HG03460 (cell line): ENCODE measurements around the gene VTI1A.

Source experiments
- ATAC-seq: cut with Tn5 transposase; IDR thresholded peaks from one replicate; pipeline ENCODE4 v1.9.1; 2021; ENCODE audit not compliant: unreplicated experiment

The VTI1A gene

DNA sequence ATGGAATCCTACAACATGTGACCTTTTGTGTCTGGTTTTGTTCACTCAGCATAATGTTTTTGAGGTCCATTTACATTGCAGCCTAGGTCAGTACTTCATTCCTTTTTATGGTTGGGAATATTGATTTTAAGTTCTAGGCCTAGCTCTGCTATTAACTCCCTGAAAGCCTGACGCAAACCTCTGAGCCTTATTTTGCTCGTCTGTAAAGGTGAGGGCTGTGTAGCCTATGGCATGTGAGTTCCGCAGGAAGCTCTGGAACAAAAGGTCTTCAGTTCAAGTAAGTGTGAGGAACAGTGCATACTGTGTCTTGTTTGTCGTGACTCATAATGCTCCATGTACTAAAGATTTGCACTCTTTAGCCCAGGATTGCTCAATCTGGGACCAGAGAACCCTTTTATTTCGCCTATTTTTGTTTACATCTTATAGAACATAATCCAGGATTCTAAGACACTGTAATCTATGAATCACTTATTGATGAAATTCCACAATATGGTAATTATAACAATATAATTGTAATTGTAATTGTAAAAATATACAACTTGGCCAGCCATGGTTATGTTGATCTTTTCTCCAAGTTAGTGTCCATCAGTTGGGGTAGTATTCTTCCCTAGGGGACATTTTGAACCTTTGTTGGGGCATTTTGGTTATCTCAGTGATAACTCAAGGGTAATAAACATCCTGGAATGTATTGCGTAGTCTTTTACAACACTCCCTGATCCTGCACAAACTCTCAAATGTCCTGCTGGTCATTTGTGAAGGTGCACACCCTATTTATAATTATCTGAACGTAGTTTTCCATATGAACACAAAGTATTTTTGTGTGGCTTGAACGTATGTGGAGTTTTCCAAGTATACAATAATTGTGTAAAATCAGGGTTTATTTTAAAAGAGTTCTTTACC lies 184.7 kb downstream of the VTI1A start:
- ATAC-seq: no peak

- no peak for ATAC-seq
These were observed 187.2 kb downstream of the VTI1A start for GRCh38 chr10:112634096-112634830.

- no peak for ATAC-seq
These were observed 190.9 kb downstream of the VTI1A start for GRCh38 chr10:112637901-112638300.

DNA sequence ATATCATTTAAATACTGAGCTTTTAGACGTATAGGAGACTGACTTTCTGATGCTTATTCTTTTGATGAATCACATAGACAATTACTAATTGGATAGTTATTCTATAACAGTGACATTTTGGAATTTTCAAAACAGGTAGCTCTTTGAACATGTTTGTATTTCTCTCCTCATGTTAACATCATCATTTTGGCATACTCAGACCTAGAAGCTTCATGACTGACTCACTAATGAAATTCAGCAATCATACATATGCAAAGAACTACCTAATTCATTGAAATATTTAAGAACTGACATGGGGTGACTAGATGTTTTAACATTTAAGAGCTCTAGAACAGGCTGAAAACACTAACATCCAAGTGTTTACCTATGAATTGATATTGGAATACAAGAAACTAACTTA lies 192.3 kb downstream of the VTI1A start:
- no peak for ATAC-seq

GRCh38 chr10:112640638-112641037 lies 193.6 kb downstream of the VTI1A start:
- no peak for ATAC-seq

- ATAC-seq: no peak
These were observed 196.7 kb downstream of the VTI1A start for GRCh38 chr10:112643600-112644264.

DNA sequence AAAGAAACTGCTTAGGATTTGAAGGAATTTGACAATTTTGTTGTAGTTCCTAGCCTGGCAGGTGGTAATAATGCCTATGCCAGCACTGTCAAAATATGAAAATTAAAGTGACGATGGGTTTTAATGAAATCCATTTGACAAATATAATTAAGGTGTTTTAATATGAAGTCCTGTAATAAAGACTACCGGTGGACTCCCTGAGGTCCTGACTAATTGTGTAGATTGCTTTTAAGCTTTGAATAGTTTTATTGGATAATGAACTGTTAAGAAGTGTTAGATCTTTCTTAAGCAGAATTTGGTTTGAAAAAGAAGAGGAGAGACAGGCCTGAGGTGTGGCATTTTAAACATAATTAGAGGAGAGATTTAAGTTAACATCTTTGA lies 197.2 kb downstream of the VTI1A start:
- ATAC-seq: no peak

- no peak for ATAC-seq
These were observed 202.2 kb downstream of the VTI1A start for GRCh38 chr10:112649006-112649821.

DNA sequence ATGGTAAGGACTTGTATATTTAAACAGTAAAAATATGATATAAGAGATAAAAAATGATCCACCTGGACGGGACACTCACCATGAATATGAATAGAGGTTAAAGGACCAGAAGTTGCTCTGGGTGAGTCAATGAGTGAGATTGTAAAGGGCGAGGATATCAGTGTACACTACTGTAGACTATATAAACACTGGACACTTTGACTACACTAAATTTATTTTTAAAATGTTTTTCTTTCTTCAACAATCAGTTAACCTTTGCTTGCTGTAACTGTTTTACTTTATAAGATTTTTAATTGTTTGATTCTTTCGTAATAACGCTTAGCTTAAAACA lies 202.8 kb downstream of the VTI1A start:
- no peak for ATAC-seq

- no peak for ATAC-seq
These were observed 203.6 kb downstream of the VTI1A start for GRCh38 chr10:112650588-112651030.

DNA sequence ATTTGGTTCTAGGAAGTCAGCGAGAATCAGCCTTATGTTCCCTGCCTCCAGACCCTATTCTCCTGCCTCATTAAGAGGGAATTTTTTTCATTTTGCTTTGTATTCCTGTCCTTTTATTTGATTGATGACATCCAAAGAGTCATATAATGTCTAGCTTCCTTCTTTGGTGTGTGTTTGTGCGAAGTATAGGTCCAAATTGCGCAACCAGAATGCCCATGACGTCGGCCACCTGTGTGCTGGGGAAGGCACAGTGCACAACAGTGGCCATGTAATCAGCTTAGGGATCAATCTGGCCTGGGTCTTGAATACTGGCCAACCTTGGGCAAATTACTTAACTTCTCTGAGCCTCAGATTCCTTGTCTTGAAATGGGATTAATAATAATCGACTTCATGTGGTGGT lies 206.2 kb downstream of the VTI1A start:
- ATAC-seq: no peak

GRCh38 chr10:112653851-112654250 lies 206.8 kb downstream of the VTI1A start:
- no peak for ATAC-seq

DNA sequence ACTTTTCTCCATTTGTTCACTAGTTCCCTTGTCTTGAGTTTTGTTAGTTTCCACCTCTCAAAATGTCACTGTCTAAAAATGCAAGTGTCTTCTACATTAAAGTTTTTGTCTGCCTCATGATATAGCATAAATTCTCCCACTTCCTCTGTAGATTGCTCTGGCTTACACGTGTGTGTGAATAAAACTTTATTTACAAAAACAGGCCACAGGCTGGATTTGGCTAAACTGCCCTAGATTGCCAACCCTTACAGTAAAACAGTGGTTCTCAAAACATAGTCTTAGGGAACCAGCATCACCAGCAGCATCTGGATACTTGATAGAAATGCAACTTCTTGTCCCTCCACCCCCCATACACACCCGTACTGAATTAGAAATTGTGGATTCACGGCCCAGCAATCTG lies 207.8 kb downstream of the VTI1A start:
- no peak for ATAC-seq

GRCh38 chr10:112655722-112656121 lies 208.7 kb downstream of the VTI1A start:
- no peak for ATAC-seq

- no peak for ATAC-seq
These were observed 211.4 kb downstream of the VTI1A start for GRCh38 chr10:112658465-112658864.

- ATAC-seq: no peak
These were observed 212.1 kb downstream of the VTI1A start for GRCh38 chr10:112658900-112659638.

DNA sequence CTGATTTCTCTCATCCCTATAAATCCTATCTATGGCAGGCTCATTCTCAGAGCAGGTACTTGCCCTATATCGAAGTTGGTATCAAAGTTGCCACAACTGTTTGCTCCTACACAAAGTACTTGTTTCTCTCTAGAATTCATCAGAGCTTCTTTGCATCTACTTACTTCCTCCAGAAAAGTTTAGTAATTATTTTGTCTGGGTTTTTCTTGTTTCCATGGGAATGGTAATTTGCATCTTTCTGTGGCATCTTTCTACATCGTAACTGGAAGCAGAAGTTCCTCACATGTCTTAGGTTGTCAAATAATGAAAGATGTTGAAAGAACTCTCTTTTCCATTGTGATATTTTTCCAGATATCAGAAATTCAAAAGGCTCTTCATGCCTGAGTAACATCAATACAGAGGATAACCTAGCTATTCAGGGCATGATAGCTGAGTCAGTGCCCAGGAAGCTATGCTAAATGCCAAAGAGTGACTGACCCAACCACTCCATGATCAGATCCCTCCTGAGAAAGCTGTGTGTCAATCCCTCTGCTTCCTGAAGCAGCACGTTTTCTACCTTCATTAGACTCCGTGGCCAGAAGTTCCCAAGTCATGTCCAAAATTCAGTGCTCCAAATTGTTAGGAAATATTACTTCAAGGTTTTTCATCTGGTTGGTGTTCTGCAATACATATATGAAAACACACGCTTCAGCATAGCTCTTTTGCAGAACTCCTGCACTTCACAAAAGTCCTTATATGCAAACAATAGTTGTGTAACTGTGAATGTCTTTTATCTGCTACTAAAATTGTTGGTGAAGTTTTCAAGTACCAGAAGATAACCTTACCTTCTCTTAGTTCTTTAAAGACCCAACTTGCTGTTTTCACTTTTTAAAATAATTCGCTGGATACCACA lies 216.5 kb downstream of the VTI1A start:
- ATAC-seq: no peak

DNA sequence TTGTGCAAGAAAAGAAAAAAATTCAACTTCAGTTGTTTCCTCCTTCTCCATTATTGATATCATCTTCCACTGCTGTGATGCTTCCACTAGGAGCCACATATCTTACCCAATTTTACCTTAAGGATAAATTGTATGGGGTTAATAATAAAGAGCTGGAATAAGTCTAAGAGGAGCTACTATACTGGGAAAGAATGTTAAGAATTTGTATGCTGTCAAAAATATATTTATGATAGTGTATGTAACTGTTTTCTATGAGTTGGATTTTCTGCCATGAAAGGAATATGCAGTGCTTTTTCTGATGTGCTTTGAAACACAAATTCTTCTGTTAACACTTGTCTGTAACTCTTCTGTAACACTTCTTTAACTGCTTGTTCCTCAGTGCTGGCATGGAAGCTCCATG lies 219.1 kb downstream of the VTI1A start:
- no peak for ATAC-seq

DNA sequence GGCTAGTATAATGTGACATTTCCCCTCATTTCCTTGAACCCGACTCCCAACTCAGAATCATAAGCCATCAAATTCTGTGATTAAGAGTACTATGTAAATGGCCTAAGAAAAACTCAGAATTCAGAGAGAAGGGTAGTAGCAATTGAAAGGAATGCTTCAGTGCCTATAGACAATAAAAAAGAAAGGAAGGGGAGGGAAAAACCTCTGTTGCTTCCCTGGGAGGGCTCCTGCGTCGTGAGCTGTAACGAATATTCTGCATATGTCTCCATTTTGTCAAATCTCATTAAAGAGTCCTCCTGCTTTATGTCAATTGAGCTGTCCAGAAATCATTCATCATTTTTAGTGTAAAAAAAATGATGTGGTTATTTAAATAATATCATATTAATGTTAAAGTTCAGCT lies 223.0 kb downstream of the VTI1A start:
- ATAC-seq: no peak
